ENCODE data around the gene CAMK2B.

Gene CAMK2B

GRCh38 chr7:44226396-44226753 lies 99.0 kb downstream of the CAMK2B start:
- H3K27me3 ChIP-seq (ENCODE audit: insufficient read depth, low read length, poor library complexity, severe bottlenecking), result no peaks in the 10 kb centered on the region
- no peaks in the 10 kb centered on the region for H3K4me1 ChIP-seq (ENCODE audit: insufficient read depth, low read length, poor library complexity, severe bottlenecking)
- no peaks in the 10 kb centered on the region for H4K20me1 ChIP-seq (ENCODE audit: insufficient read depth, low read length, poor library complexity, severe bottlenecking)
- H3K9ac ChIP-seq (ENCODE audit: low read depth, low read length, poor library complexity, severe bottlenecking), result no peak overlapping the region
- H3K4me2 ChIP-seq (ENCODE audit: low read depth, low read length, poor library complexity, severe bottlenecking), result no peak overlapping the region
- no peaks in the 10 kb centered on the region for H3K36me3 ChIP-seq (ENCODE audit: insufficient read depth, low read length)
- H3F3A ChIP-seq (ENCODE audit: low read depth), result no peaks in the 10 kb centered on the region
- no peak overlapping the region for H2AFZ ChIP-seq (ENCODE audit: low read length)
- TF ChIP-seq CTCF (conservative IDR thresholded peaks at IDR 0.05; ENCODE audit: low read length) (no peak), EZH2phosphoT487 (IDR thresholded peaks at IDR 0.05; ENCODE audit: borderline replicate concordance) (no peak)
- H3K4me3 ChIP-seq (ENCODE audit: low read length, poor library complexity, severe bottlenecking), result no peak overlapping the region
- H3K79me2 ChIP-seq (ENCODE audit: insufficient read depth, low read length), result no peaks in the 10 kb centered on the region
- no peaks in the 10 kb centered on the region for H3K9me2 ChIP-seq (replicated peaks; ENCODE audit: low read depth, low read length)
- no peaks in the 10 kb centered on the region for H3K9me3 ChIP-seq (ENCODE audit: insufficient read depth, low read depth, low read length)

GRCh38 chr7:44225566-44226395 lies 99.6 kb downstream of the CAMK2B start:
- no peaks in the 10 kb centered on the region for H3K9me2 ChIP-seq (replicated peaks; ENCODE audit: low read depth, low read length)
- H2AFZ ChIP-seq (ENCODE audit: low read length), result no peak overlapping the region
- H3K4me2 ChIP-seq (ENCODE audit: low read depth, low read length, poor library complexity, severe bottlenecking), result no peak overlapping the region
- TF ChIP-seq CTCF (conservative IDR thresholded peaks at IDR 0.05; ENCODE audit: low read length) (no peak), EZH2phosphoT487 (IDR thresholded peaks at IDR 0.05; ENCODE audit: borderline replicate concordance) (no peak)
- H3K9ac ChIP-seq (ENCODE audit: low read depth, low read length, poor library complexity, severe bottlenecking), result no peak overlapping the region
- H3F3A ChIP-seq (ENCODE audit: low read depth), result no peaks in the 10 kb centered on the region
- no peaks in the 10 kb centered on the region for H4K20me1 ChIP-seq (ENCODE audit: insufficient read depth, low read length, poor library complexity, severe bottlenecking)
- H3K27me3 ChIP-seq (ENCODE audit: insufficient read depth, low read length, poor library complexity, severe bottlenecking), result no peaks in the 10 kb centered on the region
- H3K36me3 ChIP-seq (ENCODE audit: insufficient read depth, low read length), result no peaks in the 10 kb centered on the region
- no peaks in the 10 kb centered on the region for H3K4me1 ChIP-seq (ENCODE audit: insufficient read depth, low read length, poor library complexity, severe bottlenecking)
- no peak overlapping the region for H3K4me3 ChIP-seq (ENCODE audit: low read length, poor library complexity, severe bottlenecking)
- no peaks in the 10 kb centered on the region for H3K79me2 ChIP-seq (ENCODE audit: insufficient read depth, low read length)
- H3K9me3 ChIP-seq (ENCODE audit: insufficient read depth, low read depth, low read length), result no peaks in the 10 kb centered on the region

- Histone ChIP-seq H3K4me3 (ENCODE audit: low read length, poor library complexity, severe bottlenecking) (no peak overlapping the region), H3K4me2 (ENCODE audit: low read depth, low read length, poor library complexity, severe bottlenecking) (no peak overlapping the region), H4K20me1 (ENCODE audit: insufficient read depth, low read length, poor library complexity, severe bottlenecking) (no peaks in the 10 kb centered on the region), H3K4me1 (ENCODE audit: insufficient read depth, low read length, poor library complexity, severe bottlenecking) (no peaks in the 10 kb centered on the region), H3K9me3 (ENCODE audit: insufficient read depth, low read depth, low read length) (no peaks in the 10 kb centered on the region), H3K27me3 (ENCODE audit: insufficient read depth, low read length, poor library complexity, severe bottlenecking) (no peaks in the 10 kb centered on the region), H3F3A (ENCODE audit: low read depth) (no peaks in the 10 kb centered on the region), H3K79me2 (ENCODE audit: insufficient read depth, low read length) (no peaks in the 10 kb centered on the region), H3K9me2 (replicated peaks; ENCODE audit: low read depth, low read length) (no peaks in the 10 kb centered on the region), H3K36me3 (ENCODE audit: insufficient read depth, low read length) (no peaks in the 10 kb centered on the region), H2AFZ (ENCODE audit: low read length) (no peak overlapping the region), H3K9ac (ENCODE audit: low read depth, low read length, poor library complexity, severe bottlenecking) (no peak overlapping the region)
- TF ChIP-seq CTCF (conservative IDR thresholded peaks at IDR 0.05; ENCODE audit: low read length) (no peak), EZH2phosphoT487 (IDR thresholded peaks at IDR 0.05; ENCODE audit: borderline replicate concordance) (no peak)
Observed at GRCh38 chr7:44224974-44225565, 100.3 kb downstream of the CAMK2B start.

Measured in Loucy (cell line).